CD1c-positive myeloid dendritic cell (primary cell): ENCODE measurements around the gene B3GAT2.
A peak's percentile ranks its signal among the peaks of the same experiment; 100 is the strongest.
"Not testable (repeated sequence)": the region's sequence is repeated elsewhere in the genome, so short reads cannot be mapped to it uniquely, and the experiment has no call there.

Experiments used
- DNase-seq: peaks from one replicate; pipeline ENCODE4 v3.0.0-alpha.2; 2016; ENCODE audit errors: extremely low spot score

B3GAT2 gene, protein sequence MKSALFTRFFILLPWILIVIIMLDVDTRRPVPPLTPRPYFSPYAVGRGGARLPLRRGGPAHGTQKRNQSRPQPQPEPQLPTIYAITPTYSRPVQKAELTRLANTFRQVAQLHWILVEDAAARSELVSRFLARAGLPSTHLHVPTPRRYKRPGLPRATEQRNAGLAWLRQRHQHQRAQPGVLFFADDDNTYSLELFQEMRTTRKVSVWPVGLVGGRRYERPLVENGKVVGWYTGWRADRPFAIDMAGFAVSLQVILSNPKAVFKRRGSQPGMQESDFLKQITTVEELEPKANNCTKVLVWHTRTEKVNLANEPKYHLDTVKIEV

DNA sequence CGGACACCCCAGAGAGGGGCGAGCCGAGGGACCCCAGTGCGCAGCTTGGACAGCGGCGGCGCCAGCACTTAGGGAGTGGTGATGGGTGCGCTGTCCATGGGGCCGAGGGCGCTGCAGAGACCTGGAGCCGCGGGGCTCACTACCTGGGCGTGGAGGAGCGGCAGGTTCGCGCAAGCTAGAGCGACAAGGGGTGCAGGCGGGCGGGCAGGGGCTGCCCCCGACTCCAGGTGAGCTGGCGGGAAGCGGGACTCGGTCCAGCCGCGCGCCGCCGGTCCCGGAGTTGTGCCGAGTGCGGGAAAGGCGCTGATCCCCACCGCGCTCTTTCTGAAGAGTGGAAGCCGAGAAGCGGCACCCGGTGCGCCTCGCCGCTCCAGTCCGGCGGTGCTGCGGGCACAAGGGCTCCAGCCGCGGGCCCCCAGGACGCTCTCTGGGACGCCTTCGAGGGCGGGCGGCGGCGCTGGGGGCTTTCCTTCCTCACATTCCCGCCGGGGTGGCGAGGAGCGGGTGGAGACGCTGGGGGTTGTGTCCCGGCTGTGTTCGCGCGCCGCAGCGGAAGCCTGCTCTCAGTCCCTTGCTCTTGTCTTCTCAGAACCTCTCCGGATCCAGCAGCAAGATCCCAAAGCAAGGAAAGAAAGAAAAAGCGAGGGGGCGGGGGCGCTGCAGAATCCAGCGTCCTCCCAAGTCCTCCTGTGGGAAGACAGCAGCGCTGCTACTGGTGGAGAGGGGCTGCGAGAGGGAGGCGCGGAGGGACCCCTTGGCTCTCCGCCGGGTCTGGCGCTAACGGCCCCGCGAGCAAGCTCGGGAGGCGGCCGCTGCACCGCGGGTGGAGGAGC, at the start of gene B3GAT2:
B3GAT2 (minus strand) TSS at position 610 of the 833 bp plus-strand sequence. CDS start 631 bp downstream, outside the sequence.
- no peak for DNase-seq

DNA sequence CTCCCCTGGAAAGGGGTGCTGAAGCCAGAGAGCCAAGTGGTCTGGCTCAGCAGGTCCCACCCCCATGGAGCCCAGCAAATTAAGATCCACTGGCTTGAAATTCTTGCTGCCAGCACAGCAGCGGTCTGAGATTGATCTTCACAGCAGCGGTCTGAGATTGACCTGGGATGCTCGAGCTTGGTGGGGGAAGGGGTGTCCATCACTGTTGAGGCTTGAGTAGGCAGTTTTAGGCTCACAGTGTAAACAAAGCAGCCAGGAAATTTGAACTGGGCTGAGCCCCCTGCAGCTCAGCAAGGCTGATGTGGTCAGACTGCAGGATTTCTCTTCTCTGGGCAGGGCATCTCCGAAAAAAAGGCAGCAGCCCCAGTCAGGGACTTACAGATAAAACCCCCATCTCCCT, 41.3 kb upstream of the B3GAT2 start:
- DNase-seq: no peak

DNA sequence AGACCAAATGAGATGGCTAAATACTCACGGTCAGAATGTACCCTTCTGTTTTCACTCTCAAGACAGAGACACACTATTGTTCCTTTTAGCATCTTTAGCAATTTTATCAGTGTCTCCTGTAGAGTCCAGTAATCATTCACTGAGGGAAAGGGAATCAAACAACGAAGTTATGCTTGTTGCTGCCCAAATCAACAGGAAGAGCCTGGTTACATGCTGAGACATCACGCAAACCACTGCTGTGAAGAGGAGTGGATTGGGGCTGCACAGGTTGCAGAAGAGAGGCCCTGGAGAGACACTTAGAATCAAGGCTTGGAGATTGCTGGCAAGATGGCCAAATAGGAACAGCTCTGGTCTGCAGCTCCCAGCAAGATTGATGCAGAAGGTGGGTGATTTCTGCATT, 40.5 kb upstream of the B3GAT2 start:
- DNase-seq: no peak

DNA sequence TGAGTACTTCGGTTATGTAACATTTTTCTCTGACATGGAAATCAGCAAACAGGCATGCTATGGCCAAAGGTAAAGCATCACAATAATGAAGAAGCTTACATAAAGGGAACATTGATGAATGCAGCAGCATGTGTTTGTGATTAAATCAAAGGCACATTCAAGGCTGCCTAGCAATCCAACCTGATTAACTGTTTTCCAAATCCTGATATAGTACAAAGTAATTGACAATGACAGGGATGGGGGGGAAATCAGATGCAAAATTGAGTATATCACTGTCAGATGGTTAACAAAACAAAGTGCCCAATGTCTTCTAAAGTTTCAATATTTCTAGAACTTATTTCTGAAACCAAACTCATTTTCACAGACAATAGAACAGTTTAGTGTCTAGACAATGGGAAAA, 39.2 kb upstream of the B3GAT2 start:
- no peak for DNase-seq

DNA sequence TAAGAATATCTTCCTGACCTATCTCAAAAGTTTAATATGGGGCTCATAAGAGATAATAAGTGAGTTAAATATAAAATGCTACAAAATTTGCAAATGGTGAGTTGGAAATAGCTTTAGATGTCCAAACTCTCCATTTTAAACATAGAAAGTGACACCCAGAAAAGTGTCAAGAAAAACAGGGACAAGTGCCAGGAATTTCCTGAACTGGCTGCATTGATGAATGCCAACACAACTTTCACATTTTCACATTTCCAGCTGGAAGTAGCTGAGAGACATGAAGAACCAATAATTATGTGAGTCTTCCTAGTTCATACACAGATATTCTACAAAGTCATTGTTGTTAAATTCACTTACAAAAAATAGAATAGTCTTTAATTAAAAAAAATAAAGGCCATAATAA, 38.6 kb upstream of the B3GAT2 start:
- DNase-seq: no peak

DNA sequence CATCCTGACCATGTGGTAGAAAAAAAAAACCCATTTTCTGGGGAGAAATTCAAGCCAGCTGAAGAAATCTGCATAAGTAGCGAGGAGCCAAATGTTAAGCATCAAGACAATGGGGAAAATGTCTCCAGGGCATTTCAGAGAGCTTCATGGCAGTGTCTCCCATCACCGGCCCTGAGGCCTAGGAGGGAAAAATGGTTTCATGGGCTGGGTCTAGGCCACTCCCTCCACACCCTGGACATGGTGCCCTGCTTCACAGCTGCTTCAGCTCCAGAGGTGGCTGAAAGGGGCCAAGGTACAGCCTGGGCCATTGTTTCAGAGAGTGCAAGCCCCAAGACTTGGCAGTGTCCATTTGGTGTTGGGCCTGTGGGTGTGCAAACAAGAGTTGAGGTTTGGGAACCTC, 34.4 kb upstream of the B3GAT2 start:
- no peak for DNase-seq

DNA sequence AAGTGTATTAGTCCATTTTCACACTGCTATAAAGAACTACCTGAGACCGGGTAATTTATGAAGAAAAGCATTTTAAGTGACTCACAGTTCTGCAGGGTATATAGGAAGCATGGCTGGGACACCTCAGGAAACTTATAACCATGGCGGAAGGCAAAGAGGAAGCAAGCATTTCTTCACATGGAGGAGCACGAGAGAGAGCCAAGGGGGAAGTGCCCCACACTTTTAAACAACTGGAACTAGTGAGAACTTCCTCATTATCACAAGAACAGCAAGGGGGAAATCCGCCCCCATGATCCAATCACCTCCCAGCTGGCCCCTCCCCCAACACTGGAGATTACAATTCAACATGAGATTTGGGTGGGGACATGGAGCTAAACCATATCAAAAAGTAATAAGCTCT, 28.3 kb upstream of the B3GAT2 start:
- DNase-seq: peak; percentile 38

DNA sequence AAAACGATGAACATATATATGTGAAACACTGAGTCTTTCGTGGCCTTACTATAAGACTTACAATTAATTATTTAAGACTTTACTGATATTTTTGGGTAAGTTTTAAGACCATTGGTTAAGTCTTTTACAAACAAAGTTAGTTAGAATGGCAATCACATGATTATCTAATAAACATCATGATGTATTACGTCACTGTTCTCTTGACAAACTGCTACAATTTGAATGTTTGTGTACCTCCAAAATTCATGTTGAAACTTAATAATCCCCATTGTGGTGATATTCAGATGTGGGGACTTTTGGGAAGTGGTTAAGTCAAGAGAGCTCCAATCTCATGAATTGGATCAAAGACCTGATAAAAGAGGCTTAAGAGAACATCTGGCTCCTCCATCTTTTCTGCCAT, 25.9 kb upstream of the B3GAT2 start:
- DNase-seq: no peak

DNA sequence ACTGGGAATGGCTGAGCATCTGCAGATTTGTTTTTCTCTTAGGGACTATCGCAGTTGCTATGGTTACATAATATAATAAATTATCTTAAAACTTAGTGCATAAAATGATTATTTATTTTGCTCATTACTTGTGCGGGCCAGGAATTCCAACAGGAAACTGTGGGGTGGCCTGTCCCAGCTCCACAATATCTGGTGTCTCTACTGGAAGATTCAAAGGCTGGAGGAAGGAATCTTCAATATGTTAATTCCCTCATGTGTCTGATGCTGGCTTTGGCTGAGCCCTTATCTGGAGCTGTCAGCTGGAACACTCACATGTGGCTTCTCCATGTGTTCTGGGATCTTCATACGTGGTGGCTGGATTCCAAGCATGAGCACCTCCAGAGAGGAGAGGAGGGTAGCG, 23.9 kb upstream of the B3GAT2 start:
- DNase-seq: no peak

DNA sequence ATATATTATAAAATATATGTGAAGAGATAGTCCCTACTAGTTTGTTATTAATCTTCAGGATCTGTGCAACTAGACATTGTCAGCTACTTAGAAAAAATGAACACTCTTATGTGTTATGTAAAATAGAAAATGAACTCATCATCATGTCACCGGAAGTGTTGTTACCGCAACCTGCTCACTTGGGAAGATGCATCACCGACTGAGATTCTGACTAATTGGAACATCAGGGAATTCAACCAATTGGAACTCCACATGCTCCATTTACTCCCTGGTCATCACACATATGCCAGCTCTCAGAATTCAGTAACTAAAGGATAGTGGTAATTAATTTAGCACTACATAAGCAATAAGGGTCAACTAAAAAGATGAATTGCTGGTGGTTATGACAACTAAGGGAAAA, 16.7 kb upstream of the B3GAT2 start:
- DNase-seq: no peak

DNA sequence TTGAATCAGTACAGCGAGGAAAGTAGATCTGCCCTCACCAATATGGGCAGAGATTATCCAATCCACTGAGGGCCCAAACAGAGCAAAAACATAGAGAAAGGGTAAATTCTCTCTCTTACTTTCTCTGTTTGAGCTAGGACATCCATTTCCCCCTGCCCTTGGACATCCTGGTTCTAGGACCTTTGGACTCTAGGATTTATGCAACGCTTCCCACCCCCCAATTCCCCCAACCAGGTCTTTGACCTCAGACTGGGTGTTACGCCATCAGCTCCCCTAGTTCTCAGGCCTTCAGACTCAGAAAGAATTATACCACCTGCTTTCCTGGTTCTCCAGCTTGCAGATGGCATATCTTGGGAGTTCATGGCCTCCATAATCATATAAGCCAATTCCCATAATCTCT, 10.2 kb upstream of the B3GAT2 start:
- no peak for DNase-seq

DNA sequence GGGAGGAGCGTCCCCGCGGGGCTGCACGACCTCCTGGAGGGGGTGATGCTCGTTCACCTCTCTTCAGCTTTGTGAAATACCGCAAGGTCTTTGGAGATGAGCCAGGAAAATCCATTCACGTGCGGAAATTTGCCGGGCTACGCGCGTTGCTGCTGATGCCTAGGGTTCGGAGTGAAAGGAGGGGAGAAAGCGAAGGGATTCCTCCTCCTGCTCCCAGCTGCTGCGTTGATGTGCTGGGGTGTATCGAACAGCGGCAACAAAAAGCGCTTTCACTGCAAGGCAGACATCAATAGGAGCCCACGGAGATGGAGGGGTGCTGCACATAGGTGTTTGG, 391 bp upstream of the B3GAT2 start:
- DNase-seq: no peak

DNA sequence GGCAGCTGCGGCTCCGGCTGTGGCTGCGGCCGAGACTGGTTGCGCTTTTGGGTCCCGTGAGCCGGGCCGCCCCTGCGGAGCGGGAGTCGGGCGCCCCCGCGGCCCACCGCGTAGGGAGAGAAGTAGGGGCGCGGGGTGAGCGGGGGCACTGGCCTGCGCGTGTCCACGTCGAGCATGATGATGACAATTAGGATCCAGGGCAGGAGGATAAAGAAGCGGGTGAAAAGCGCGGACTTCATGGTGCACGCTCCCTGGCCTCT, 739 bp downstream of the B3GAT2 start:
- DNase-seq: no peak

DNA sequence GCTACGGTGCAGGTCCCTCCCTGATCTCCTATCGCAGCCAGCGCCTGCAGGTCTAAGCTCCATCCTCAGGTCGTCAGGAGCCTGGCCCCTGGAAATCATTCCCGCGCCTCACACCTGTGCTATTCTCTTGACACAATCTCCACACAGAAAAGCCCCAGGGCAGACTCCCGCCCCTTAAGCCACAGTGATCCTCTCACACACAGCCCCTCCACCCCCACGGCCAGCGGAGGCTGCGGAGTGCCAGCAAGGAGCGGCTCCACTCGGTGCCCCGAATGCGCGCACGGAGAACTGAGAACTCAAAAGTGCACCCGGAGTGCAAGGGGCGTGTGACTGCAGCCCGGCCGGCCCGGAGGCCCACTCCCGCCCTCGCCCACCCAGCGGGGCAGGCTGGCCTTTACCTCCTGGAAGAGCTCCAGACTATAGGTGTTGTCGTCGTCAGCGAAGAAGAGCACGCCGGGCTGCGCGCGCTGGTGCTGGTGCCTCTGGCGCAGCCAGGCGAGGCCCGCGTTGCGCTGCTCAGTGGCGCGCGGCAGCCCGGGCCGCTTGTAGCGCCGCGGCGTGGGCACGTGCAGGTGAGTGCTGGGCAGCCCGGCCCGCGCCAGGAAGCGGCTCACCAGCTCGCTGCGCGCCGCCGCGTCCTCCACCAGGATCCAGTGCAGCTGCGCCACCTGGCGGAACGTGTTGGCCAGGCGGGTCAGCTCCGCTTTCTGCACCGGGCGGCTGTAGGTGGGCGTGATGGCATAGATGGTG, 1.2 kb downstream of the B3GAT2 start:
- DNase-seq: peak; percentile 83

DNA sequence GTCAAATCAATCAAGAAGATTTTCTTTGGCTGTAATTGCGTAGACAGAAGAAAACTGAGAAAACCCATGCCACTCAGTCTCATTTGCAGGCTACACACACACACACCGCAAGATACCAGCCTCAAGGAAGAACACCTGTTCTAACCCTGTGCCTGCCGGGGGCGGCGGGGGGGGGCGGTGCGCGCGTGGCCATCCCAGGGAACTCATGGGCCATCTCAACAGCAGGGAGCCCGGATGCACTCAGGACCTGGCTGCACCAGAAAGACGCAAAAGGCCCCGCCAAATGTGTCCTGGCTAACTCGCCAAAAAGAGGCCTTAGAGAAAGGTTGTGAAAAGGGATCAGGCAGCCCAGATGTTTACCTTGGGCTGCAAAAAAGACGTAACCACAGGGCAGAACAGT, 2.1 kb downstream of the B3GAT2 start:
- no peak for DNase-seq

DNA sequence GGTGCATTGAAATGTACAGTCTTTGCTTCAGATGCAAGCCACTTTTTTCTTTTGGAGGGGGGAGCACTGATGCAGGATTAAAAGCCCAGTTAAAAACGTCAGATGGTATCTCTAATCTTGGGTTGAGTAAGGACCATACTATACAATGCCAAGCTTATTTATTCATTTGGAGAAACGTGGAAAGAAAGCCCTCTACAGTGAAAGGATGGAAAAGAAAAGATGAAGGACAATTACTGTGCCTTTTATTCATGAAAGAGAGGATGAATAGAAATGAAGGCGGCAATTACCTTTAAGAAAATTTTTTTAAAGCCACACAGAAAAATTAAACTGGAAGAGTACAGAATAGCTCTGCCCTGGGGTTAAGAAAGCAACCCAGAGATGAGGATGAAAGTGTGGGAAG, 2.7 kb downstream of the B3GAT2 start:
- DNase-seq: no peak

DNA sequence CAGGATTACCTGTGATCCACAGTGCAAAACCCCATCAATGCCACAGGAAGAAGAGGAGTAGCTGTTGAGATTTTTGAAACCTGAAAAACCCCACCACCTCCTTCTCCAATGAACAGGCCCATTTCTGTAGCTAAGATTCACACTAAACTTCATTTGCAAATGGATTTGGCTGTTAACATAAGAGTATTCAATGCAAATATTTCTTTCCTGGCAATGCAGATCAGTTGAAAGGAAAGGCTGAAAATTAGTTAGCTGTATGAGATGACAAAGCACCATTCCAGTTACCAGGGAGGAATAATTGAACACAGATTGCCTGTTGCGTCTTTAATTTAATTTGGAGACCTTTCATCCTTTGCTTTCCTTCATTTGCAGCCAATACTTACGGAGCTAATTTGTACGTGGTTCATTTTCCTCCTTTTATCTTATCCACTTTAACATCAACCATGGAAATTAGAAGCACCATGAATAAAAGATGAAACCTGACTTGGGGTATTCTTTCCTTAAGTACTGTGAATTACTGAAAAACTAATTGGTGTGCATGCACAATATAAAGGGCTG, 4.2 kb downstream of the B3GAT2 start:
- no peak for DNase-seq

DNA sequence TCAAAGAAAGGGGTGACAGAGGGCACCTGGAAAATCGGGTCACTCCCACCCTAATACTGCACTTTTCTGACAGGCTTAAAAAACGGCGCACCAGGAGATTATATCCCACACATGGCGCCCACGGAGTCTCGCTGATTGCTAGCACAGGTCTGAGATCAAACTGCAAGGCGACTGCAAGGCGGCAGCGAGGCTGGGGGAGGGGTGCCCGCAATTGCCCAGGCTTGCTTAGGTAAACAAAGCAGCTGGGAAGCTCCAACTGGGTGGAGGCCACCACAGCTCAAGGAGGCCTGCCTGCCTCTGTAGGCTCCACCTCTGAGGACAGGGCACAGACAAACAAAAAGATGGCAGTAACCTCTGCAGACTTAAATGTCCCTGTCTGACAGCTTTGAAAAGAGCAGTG, 12.5 kb downstream of the B3GAT2 start:
- DNase-seq: not testable (repeated sequence)

DNA sequence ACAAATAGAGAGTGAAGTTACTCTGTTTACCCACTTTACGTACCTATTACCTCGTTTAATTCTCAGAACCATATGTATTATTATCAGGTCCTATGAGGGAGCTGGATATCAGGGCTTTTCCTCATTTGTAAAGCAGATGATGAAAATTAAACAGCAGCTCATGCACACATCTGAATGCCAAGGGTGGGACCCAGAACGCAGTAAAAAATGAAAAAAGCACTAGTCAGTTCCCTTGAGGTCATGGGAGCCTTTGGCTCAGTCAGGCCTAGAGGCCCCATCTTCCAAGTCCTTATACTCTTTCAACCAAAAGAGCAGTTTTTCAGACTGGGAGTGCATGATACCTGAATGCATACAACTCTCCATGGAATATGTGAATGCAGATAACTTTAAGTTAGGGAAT, 23.0 kb downstream of the B3GAT2 start:
- no peak for DNase-seq

DNA sequence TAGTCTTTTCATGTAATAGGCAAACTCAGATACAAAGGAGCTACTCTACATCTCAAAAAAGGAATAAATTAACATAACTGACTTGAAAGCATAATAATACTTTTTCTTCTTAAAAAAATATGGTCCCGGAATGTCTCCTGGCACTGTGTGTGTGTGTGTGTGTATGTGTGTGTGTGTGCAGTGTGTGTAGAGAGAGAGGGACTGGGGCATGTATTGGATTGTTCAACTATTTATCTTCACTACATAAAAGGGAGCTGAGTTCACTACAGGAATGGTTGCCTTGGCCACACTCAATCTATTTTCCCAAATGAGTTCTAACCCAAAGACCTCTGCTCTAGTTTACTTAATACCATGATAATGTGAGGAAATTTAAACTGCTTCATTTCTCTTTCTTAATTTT, 51.1 kb downstream of the B3GAT2 start:
- DNase-seq: no peak

DNA sequence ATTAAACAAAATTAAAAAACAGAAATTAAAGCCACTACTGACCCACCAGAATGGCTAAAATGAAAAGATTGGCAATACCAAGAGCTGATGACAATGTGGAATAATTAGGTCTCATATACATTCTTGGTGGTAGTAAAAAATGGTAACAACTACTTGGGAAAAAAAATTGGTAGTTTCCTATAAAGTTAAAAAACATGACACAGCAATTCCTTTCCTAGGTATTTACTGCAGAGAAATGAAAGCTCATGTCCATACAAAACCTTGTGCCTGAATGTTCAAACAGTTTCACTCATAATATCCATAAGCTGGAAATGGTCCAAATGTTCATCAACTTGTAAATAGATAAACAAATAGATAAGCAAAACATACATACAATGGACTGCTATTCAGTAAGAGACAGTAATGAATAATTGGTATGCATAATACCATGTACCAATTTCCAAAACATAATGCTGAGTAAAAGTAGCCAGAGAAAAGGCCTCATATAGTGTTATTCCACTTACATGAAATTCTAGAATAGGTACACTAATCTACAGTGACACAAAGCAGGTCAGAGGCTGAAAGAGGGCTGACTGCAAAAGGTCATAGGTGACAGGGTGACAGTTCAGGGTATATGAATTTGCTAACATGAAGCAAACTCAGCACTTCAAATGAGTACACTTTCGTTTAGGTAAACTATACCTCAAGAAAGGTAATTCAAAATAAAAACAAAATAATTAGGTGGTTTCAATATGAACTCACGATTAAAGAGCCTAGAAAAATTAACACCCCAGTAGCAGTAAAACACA, 53.0 kb downstream of the B3GAT2 start:
- no peak for DNase-seq

DNA sequence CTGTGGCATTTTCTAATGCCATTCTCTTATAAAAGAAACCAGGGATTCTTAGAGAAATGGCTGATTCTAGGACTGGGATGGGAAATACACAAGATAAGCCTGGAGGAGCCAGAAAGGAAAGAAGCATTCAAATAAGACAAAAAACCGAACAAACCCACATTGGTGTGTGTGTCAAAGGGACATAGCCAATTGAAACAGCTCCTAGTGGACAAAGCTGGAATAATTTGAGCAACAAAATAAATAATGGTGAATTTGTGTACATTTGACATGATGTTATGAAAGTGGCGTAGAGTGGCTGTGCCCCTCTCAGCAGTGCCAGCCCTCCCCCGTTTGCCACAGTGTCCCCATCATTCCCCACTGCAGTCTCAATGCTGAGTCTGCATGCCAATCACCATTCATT, 55.5 kb downstream of the B3GAT2 start:
- no peak for DNase-seq
